NCI-H524 (cell line): ENCODE results near the gene ANO6.
"Not testable (repeated sequence)": the region's sequence is repeated elsewhere in the genome, so short reads cannot be mapped to it uniquely, and the experiment has no call there.

Experiments used
- DNase-seq, 2 experiments: peaks; one replicate each; lab custom pipeline; 2025; lab: John Stamatoyannopoulos, UW

Gene ANO6

GRCh38 chr12:45242180-45242579 lies 26.3 kb downstream of the ANO6 start:
- DNase-seq, result no peak

- DNase-seq, result no peak
Observed at GRCh38 chr12:45243963-45244362, 28.1 kb downstream of the ANO6 start.

DNA sequence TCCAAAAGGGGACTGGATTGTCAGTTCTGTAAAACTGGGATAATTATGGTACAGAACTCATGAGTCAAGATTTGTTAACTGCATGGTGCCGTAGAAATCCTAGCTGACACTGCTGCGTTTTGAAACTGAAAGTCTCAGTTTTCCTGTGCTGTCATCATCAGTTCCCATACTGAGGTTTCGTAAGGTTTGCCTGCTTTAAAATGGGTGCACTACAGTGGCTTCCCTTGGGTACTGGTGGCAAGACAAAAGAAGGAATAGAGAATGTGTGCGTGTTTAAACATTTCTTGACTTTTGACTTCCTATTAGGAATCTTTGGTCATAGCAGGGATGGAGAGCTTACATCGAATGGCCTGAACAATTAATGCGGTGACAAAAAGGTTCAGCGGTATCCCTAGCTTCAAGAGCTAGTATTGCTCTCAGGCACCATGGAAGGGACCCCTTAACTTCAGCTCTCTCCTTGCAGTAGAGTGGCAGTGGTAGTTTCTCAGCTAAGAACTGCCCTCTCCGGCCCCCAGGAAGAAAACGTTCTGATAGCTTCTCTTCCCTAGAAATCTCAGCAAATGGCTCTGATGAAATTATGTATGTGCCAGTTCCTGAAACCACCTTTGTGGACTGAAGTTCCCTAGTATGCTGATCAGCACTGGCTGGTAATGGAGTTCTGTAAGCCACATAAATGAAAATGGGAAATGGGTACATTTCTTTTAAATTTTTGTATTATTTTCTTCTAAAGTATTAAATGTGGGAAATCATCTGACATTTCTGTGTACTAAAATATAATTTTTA lies 28.9 kb downstream of the ANO6 start:
- DNase-seq, result no peak

GRCh38 chr12:45246236-45246635 lies 30.3 kb downstream of the ANO6 start:
- DNase-seq, result no peak

DNA sequence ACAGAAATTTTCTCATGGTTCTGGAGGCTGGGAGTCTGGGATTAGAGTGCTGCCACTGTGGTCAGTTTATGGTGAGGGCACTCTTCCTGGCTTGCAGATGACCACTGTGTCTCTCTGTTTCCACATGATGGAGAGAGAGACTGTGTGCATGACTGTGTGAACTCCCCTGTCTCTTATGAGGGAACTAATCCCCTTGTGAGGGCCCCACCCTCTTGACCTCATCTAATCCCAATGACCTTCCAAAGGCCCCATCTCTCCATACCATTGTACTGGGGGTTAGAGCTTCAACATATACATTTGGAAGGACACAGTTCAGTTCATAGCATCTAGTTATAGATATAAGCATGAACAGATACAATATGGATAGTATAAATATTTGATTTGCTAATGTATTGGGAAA lies 31.7 kb downstream of the ANO6 start:
- no peak for DNase-seq

- no peak for DNase-seq
Observed at GRCh38 chr12:45248095-45248494, 32.2 kb downstream of the ANO6 start.

GRCh38 chr12:45254254-45254653 lies 38.4 kb downstream of the ANO6 start:
- no peak for DNase-seq

DNA sequence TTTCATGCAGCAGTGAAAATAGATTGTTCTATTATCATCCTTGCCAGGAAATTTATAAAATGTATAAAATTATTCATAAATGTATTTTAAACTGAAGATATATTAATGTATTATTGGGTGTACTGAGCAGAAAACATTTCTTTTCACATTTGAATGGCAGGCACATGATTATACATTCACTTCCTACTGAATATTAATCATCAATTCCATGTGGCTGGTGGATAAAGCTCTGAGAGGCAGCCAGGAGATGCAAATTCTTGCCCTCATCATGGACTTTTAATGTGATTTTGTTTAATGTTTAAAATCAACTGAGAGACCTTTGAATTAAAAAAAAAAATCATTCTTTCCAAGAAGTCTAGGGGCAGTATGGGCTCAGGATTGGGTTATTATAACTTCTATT lies 40.8 kb downstream of the ANO6 start:
- DNase-seq, result no peak

DNA sequence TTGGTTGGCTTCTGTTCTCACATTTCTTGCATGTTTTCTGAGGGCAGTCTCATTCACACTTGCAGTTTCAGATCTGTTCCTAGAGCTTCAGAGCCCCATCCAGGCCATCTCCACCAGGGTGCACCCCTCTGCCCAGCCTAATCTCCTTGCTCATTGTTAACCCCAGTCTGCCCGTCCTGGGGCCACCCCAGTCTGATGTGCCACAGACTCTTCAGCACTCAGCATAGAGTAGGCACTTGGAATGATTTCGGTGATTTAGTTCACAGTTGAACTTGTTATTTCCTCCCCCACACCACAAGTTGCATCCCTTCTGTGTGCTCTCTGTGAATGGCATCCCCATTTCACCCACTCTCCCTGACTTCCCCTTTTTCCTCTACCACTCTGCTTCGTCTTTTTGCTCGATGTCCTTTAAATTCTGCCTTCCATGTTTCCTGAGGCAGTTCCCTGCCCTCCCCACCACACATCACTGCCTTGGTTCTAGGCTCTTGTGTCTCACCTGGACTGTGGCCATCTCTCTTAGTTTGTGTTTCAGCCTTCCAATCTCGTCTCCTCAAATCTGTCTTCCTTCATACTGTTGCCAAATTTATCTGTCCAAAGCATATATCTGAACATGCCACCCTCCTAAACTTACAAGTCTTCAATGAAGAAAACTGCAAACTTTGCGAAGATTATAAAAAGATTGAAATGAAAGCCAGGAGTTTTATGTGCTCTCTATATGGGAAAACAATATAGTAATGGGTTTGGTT lies 41.5 kb downstream of the ANO6 start:
- no peak for DNase-seq

DNA sequence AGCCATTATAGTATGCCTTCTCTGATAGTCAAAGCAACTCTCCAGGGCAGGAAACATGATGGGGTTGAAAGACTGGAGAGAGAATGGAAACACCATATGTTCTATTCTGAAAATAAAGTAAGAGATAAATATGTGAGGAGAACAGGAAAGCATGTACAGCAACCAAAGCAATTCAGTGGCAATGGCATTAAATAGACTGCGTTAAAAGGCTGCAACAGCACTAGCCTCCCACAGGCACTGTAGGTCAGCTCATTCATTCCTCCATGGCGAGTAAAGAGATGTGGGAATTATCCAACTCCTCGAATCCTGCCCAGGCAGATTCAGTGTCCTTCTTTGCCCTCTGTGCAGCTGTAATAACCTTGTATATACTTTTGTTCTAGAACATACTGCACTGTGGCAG lies 43.8 kb downstream of the ANO6 start:
- DNase-seq, result no peak

GRCh38 chr12:45260104-45260815 lies 44.4 kb downstream of the ANO6 start:
- DNase-seq, result no peak

DNA sequence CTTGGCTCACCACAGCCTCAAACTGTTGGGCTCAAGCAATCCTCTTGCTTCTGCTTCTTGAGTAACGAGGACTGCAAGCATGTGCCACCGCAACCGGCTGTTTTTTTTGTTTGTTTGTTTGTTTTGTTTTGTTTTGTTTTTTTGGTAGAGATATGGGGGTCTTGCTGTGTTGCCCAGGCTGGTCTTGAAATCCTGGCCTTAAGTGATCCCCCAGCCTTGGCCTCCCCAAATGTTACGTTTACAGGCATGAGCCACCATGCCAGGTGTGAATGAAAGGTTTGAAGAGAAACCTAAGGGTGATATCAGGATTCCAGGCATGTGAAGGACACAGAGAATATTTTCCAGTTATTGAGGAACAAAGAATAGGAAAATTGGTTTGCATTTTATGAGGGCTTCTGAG lies 45.0 kb downstream of the ANO6 start:
- no peak for DNase-seq

DNA sequence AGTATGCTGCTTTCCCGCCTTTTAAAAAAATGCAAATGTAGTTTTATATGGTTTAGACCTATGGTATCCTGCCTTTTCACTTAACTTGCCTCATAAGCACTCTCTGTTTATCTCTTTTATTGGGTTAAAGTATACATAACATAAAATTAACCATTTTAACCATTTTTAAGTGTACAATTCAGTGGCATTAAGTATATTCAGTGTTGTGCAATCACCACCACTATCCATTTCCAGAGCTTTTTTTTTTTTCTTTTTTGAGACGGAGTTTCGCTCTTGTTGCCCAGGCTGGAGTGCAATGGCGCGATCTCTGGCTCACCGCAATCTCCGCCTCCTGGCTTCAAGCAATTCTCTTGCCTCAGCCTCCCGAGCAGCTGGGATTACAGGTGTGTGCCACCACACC lies 46.3 kb downstream of the ANO6 start:
- not testable (repeated sequence) for DNase-seq

- no peak for DNase-seq
Observed at GRCh38 chr12:45263587-45263986, 47.7 kb downstream of the ANO6 start.

DNA sequence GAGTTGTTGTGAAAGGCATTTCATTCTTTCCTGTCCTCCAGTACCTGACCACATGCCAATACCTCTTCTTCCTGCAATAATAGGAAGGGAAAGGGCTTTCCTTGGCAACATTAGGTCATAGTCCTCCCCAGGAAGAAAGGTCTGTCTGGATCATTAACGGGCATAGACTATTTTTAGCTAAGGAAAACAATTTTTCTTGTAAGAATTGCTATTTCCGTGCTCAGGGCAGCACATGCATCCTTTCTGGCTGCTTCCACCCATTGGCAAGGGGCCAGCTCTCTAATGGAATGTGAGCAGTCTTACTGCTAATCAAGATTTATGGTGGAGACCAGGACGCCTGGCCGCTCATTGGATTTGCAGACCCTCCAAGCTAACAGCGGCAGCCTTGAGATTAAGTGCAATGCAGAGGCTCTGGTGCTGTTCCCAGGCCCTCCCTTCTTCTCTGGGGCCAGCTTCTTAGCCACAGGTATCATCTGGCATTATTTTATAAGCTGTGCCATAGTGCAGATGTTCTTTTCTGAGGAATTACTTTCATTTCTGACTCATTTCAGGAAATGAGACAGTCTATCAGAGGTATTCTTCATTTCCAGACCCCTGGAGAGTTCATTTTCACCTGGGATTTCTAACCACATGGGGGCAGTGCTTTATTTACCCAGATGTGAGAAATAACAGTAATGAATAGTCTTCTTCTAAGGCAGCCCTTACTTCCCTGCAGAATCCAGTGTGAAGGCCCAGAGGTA lies 52.9 kb downstream of the ANO6 start:
- peak; percentile 15 to 71 for DNase-seq

DNA sequence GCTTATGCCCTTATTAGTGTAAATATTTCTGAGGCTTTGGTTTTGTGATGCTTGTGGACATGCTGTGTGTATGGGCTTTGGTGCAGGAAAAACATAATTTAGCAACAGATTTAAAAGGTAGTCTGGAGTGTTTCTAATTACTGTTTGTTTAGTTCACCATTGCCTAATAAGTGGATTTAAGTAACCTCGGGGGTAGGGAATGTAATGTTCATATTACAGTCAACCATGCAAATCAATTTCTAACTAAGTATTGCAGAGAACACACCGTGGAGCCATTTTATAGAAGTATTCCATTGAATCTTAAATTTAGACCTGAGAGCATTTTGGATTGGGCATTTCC lies 53.5 kb downstream of the ANO6 start:
- no peak for DNase-seq

- DNase-seq, result no peak
Observed at GRCh38 chr12:45270951-45271350, 55.1 kb downstream of the ANO6 start.

DNA sequence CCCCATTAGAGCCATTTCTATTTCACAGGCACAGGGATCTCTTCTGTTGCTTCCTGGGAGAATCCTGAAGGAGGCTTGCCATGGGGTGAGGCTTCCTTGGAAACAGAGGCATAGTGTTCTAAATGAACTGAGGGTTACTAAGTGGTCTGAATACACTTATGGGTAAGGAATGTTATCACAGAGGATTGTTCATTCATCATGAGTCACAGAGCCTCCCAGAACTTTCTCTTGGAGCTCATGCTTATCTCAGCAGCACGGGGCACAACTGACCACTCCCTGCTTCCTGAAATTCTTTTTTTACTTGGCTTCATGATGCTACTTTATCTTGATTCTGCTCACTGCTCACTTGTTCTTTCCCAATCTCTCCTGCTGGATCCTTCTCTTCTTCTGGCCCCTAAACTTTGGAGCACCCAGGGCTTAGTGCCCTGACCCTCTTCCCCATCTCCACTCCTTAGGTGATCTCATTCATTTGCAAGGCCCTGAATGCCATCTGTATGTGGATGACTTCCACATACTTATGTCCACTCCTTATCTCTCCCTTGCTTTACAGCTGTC lies 57.9 kb downstream of the ANO6 start:
- DNase-seq, result no peak

DNA sequence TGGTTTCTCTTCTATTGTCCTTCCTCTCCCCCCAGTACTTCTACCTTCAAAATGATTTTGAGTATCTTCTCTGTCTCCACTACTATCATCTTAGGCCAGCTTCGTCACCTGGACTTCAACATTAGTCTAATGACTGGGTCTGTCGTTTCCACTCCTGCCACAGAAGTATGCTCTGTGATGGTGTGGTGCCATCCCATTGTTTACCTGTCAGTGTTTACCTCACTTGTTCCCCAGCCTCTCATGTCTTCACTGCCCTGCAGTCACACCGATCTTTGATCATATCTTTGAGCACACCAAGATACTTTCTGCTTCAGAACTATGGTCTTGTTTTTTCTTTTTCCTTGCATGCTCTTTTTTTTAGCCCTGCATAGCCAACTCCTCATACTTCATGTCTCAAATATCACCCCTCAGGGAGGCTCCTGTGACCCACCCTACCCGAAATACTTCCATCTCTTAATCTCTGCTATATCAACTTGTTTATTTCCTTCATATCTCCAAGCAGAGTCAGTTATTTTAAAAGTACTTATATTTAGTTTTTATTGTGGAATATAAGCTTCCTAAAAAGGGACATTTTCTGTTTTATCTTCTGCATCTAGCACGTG lies 60.4 kb downstream of the ANO6 start:
- DNase-seq, result no peak

DNA sequence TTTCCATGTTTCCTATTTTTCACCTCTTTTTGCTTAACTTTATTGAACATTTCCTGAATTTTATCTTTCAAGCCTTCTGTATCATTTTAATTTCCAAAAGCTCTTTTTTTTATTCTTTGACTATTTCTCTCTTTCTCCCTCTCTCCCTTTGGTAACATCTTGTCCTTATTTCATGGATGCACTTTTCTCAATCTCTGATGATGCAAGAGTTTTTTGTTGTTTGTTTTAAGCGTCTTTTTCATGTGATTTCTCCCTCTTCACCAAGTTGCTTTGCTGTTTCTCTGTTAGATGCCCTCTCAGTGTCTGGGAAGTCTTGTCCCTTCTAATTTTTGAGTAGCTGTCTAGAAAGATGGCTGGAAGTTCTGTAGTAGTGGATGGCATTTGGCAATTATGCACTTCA lies 62.6 kb downstream of the ANO6 start:
- DNase-seq, result no peak

GRCh38 chr12:45279931-45280830 lies 64.3 kb downstream of the ANO6 start:
- DNase-seq, result no peak
